Stimulated activated naive B cell treated with anti-CD40 and anti-IgM and Interleukin-4, amounts not matched to agents 10 μg/mL and 1 μg/mL and 100 μg/mL, for 72 hours (primary cell): ENCODE data around the gene NCS1.

Experiments used
- ATAC-seq, 2 donors: fragments of 150-1000 bp; cut with Tn5 transposase; replicated peaks; 2 replicates each; pipeline ENCODE4 v1.10.0; 2021; ENCODE audit warnings: moderate library complexity in 1 of 2
- DNase-seq: peaks from one replicate; pipeline ENCODE4 v3.0.0; 2021
- H3K27ac Mint-ChIP-seq: one replicate; pipeline ENCODE4 v1.8.0; 2022; ENCODE audit warnings: mild to moderate bottlenecking, mixed read lengths
- H3K27me3 Mint-ChIP-seq, 2 donors: one replicate each; pipeline ENCODE4 v1.8.0; 2022; ENCODE audit warnings: mixed read lengths in 2 of 2
- H3K36me3 Mint-ChIP-seq, 2 donors: one replicate each; pipeline ENCODE4 v1.8.0; 2022; ENCODE audit warnings: mixed read lengths in 2 of 2, mild to moderate bottlenecking in 1 of 2
- H3K4me1 Mint-ChIP-seq, 2 donors: one replicate each; pipeline ENCODE4 v1.8.0; 2022; ENCODE audit warnings: mixed read lengths in 2 of 2, mild to moderate bottlenecking in 1 of 2
- H3K4me3 Mint-ChIP-seq, 2 donors: one replicate each; pipeline ENCODE4 v1.8.0; 2022; ENCODE audit warnings: mild to moderate bottlenecking in 2 of 2, mixed read lengths in 2 of 2, moderate library complexity in 1 of 2
- H3K9me3 Mint-ChIP-seq, 2 donors: one replicate each; pipeline ENCODE4 v1.8.0; 2022; ENCODE audit warnings: mixed read lengths in 2 of 2, mild to moderate bottlenecking in 1 of 2

The NCS1 gene

GRCh38 chr9:130176760-130177159, 4.6 kb downstream of the NCS1 start:
- no peak overlapping the region for H3K27ac Mint-ChIP-seq
- no peaks in the 10 kb centered on the region for H3K9me3 Mint-ChIP-seq
- H3K4me3 Mint-ChIP-seq: no peak overlapping the region
- H3K27me3 Mint-ChIP-seq: peaks cover 22 to 48% of the 10 kb centered on the region in 2 donors
- H3K36me3 Mint-ChIP-seq: peaks cover 0 to 7% of the 10 kb centered on the region in 2 donors
- DNase-seq: no peak
- H3K4me1 Mint-ChIP-seq: peaks cover 2 to 19% of the 10 kb centered on the region in 2 donors
- no peak for ATAC-seq

DNA sequence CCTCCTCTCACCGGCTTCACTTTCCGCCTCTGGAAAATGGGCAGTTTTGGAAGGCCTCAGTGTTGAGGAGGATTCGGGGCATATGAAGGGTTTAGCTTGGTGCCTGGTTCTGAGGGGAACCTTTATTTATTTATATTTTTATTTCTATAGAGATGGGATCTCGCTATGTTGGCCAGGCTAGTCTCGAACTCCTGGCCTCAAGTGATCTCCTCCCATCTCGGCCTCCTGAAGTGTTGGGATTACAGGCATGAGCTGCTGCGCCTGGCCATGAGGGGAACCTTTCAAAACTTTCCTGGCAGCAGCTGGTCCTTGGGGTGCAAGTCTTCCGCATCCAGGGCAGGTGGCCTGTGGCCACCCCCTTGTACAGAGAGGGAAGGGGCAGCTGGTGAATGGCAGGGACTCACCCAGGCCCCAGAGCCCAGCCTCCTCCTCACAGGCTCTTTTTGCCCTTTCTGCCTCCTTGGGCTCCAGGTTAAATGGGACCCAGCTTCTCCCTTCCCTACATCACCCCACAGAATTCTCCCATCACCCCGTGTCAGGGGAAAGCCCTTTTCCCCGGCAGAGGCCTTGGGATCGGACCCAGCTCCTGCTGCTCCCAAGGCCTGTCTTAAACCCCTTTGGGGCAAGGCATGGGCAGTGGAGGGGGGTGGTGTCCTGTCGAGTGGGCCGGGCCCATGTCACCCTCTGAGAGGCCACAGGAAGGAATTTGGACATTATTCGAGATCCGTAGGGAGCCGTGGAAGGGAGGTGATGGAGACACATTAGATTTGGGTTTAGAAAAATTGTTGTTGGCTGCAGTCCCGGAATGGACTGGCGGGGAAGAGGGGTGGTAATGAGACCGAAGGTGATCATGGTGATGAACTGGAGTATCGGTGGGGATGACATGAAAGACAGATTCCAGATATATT, 5.9 kb downstream of the NCS1 start:
- H3K27ac Mint-ChIP-seq: no peak overlapping the region
- no peak for ATAC-seq
- peaks cover 22 to 48% of the 10 kb centered on the region in 2 donors for H3K27me3 Mint-ChIP-seq
- peaks cover 0 to 7% of the 10 kb centered on the region in 2 donors for H3K36me3 Mint-ChIP-seq
- peaks cover 2 to 18% of the 10 kb centered on the region in 2 donors for H3K4me1 Mint-ChIP-seq
- no peak overlapping the region for H3K4me3 Mint-ChIP-seq
- no peaks in the 10 kb centered on the region for H3K9me3 Mint-ChIP-seq
- DNase-seq: no peak

DNA sequence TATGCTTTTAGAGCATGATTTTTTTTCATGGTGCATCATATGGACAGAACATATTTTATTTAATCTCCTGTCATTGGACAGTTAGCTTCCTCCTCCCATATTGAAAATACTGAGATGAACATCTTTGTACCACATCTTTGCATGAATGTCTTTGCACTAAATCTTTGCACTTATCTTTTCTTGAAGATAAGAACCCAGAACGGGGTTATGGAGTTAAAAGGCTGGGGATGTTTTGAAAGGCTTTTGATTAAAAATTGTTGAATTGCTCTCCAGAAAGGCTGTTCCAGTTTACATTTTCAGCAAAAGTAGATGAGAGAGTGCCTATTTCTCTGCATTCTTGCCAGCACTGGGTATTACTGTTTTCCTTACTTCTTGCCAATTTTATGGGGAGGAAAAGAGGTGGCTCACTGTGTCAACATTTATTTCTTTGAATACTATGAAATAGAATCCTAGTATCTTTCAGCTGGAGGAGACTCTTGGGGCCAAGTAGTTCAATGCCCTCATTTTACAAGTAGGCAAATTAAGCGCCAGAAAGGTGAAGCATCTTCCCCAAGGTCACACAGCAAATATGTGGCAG, 7.2 kb downstream of the NCS1 start:
- Mint-ChIP-seq H3K36me3 (peaks cover 0 to 6% of the 10 kb centered on the region in 2 donors), H3K9me3 (no peaks in the 10 kb centered on the region), H3K27ac (no peak overlapping the region), H3K4me3 (no peak overlapping the region), H3K27me3 (peaks cover 14 to 39% of the 10 kb centered on the region in 2 donors), H3K4me1 (peaks cover 0 to 7% of the 10 kb centered on the region in 2 donors)
- no peak for ATAC-seq
- DNase-seq: no peak

DNA sequence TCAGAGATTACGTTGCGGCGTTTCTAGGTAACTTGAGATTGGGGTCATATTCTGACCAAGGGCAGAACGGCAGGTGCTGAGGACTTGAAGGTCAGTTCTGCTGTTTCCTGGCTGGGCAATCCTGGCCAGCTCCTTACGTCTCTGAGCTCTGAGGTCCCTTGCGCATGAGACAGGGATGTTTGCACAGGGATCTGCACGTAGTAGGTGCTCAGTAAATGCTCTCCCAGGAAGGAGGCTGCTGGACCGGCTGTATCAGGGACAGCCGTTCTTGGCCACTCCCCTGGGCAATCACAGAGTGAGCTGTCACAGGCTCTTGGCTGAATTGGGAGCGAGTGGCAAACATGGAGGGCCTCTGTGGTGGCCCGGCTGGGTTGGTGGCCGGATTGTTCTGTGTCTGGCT, 8.3 kb downstream of the NCS1 start:
- peaks cover 0 to 5% of the 10 kb centered on the region in 2 donors for H3K4me1 Mint-ChIP-seq
- H3K9me3 Mint-ChIP-seq: no peaks in the 10 kb centered on the region
- H3K4me3 Mint-ChIP-seq: no peak overlapping the region
- H3K27ac Mint-ChIP-seq: no peak overlapping the region
- no peak for DNase-seq
- peaks cover 0 to 6% of the 10 kb centered on the region in 2 donors for H3K36me3 Mint-ChIP-seq
- H3K27me3 Mint-ChIP-seq: peaks cover 10 to 28% of the 10 kb centered on the region in 2 donors
- no peak for ATAC-seq

DNA sequence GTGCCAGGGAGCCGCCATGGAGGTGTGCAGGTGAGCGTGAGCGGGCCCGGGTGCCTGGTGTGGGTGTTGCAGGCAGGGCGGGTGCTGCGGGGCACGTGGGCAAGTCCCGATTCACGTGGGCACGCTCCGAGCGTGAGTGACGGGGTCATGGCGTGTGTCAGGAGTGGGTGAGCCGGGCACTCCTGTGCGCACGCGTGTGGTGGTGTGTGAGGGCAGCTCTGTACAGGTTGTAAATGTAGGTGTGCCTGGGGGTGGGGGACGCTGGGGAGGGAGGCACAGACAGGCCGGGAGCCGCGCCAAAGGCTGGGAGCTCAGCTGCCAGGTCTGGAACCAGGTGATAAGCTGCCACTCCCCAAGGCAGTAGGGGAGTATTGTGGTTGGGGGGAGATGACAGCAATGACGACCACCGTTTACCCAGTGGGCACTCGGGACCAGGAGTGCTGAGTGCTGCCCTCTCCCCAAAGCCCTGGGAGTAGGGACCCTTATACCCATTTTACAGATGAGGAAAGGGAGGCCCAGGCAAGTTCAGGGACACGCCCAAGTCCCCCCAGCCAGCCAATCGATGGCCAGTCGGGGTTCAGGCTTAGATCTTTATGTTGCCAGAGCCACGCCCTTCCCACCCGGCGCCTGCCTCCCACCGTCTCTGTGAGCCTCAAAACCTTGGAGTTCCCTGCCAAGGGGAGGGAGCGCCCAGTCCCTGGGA, 9.6 kb downstream of the NCS1 start:
- H3K27ac Mint-ChIP-seq: no peak overlapping the region
- H3K36me3 Mint-ChIP-seq: peaks cover 0 to 6% of the 10 kb centered on the region in 2 donors
- no peak overlapping the region for H3K4me3 Mint-ChIP-seq
- no peak for DNase-seq
- H3K4me1 Mint-ChIP-seq: peaks cover 0 to 5% of the 10 kb centered on the region in 2 donors
- peaks cover 10 to 32% of the 10 kb centered on the region in 2 donors for H3K27me3 Mint-ChIP-seq
- ATAC-seq: no peak
- H3K9me3 Mint-ChIP-seq: no peaks in the 10 kb centered on the region

DNA sequence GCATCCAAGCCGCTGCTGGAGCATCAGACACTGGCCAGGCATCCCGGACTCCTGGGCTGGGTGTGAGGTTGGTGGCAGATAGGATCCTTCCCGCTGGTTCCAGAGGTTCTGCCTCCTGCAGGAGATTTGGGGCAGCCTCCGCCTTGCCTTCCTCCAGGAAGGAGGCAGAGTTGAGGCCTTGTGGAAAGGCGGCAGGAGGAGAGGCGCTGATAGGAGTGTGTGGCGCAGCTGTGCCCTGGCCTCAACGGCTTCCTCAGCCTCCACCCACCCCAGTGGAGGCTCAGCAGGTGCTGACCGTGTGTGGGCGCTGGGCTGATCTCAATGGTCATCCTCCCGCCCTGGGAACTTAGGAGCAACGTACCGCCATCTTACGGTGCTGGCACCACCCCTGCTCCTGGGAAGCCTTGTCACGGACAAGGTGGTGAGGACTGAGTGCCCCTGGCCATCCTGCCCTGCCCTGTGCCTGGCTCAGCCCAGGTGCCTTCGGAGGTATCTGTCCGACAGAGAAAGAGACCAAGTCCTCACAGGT, 10.2 kb downstream of the NCS1 start:
- H3K9me3 Mint-ChIP-seq: no peaks in the 10 kb centered on the region
- peaks cover 9 to 27% of the 10 kb centered on the region in 2 donors for H3K27me3 Mint-ChIP-seq
- no peak overlapping the region for H3K4me3 Mint-ChIP-seq
- H3K4me1 Mint-ChIP-seq: peaks cover 0 to 5% of the 10 kb centered on the region in 2 donors
- H3K27ac Mint-ChIP-seq: no peak overlapping the region
- peaks cover 0 to 1% of the 10 kb centered on the region in 2 donors for H3K36me3 Mint-ChIP-seq
- DNase-seq (no peak), ATAC-seq (no peak)

GRCh38 chr9:130183133-130183762, 11.0 kb downstream of the NCS1 start:
- Mint-ChIP-seq H3K36me3 (peaks cover 0 to 1% of the 10 kb centered on the region in 2 donors), H3K4me3 (no peak overlapping the region), H3K27ac (no peak overlapping the region), H3K9me3 (no peaks in the 10 kb centered on the region), H3K4me1 (peaks cover 0 to 5% of the 10 kb centered on the region in 2 donors), H3K27me3 (peaks cover 6 to 29% of the 10 kb centered on the region in 2 donors)
- DNase-seq (no peak), ATAC-seq (no peak)

DNA sequence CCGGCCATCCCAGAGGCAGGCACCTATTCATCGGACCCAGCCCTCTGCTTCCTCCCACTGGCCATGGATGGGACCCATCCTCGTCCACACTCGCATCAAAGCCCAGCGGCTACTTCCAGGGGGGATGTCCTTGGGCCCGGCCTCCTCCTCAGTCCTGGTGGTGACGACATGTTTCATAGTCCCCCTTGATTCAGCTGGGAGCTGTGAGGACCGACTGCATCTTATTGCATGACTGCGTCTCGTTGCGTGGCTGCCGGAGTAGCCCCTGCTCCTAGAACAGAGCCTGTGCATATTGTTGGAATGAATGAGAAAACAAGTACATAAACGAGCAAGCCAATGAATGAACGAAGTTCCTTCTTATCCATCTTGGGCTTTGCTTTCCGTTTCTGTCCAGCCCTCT, 12.8 kb downstream of the NCS1 start:
- H3K27ac Mint-ChIP-seq: no peak overlapping the region

GRCh38 chr9:130185490-130186031, 13.4 kb downstream of the NCS1 start:
- Mint-ChIP-seq H3K9me3 (no peaks in the 10 kb centered on the region), H3K4me3 (no peak overlapping the region), H3K27ac (no peak overlapping the region), H3K36me3 (peaks cover 0 to 1% of the 10 kb centered on the region in 2 donors), H3K27me3 (peaks cover under 1 to 29% of the 10 kb centered on the region in 2 donors), H3K4me1 (peaks cover 0 to 5% of the 10 kb centered on the region in 2 donors)
- DNase-seq (no peak), ATAC-seq (no peak)

More for the DNA sequence above, 12.8 kb downstream of the NCS1 start:
- no peak for ATAC-seq
- DNase-seq: no peak
- Mint-ChIP-seq H3K36me3 (peaks cover 0 to 1% of the 10 kb centered on the region in 2 donors), H3K4me1 (peaks cover 0 to 5% of the 10 kb centered on the region in 2 donors), H3K4me3 (no peak overlapping the region), H3K9me3 (no peaks in the 10 kb centered on the region), H3K27me3 (peaks cover 6 to 29% of the 10 kb centered on the region in 2 donors)

DNA sequence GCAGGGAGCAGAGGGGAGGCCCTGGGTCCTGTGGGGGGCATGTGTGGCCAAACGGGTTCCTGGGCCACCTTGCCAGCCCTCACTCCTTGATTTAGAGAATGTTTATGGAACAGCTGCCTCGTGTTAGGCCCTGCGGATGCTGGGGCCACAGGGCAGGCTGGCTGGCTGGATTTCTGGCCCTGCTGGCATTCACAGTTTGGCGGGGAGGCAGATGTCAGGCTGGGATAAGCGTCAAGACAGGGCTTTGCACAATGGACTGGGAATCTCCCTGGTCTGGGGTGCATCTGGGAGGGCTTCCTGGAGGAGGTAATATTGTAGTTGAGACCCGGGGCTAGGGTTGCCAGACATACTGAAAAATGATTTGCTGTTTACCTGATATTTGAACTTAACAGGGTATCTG, 13.8 kb downstream of the NCS1 start:
- H3K36me3 Mint-ChIP-seq: peaks cover 0 to 1% of the 10 kb centered on the region in 2 donors
- H3K4me1 Mint-ChIP-seq: peaks cover 1 to 5% of the 10 kb centered on the region in 2 donors
- H3K9me3 Mint-ChIP-seq: no peaks in the 10 kb centered on the region
- ATAC-seq (no peak), DNase-seq (no peak)
- H3K27ac Mint-ChIP-seq: peak overlapping the region; percentile 53
- H3K4me3 Mint-ChIP-seq: no peak overlapping the region
- peaks cover 2 to 28% of the 10 kb centered on the region in 2 donors for H3K27me3 Mint-ChIP-seq

- ATAC-seq (peak in 1 of 2 donors; percentile 38), DNase-seq (no peak)
- H3K27me3 Mint-ChIP-seq: peaks cover 7 to 26% of the 10 kb centered on the region in 2 donors
- H3K4me3 Mint-ChIP-seq: no peak overlapping the region
- H3K4me1 Mint-ChIP-seq: peaks cover 0 to 1% of the 10 kb centered on the region in 2 donors
- H3K9me3 Mint-ChIP-seq: no peaks in the 10 kb centered on the region
- H3K36me3 Mint-ChIP-seq: no peaks in the 10 kb centered on the region
- H3K27ac Mint-ChIP-seq: no peak overlapping the region
Observed at GRCh38 chr9:130186839-130187522, 14.8 kb downstream of the NCS1 start.

GRCh38 chr9:130187523-130187846, 15.3 kb downstream of the NCS1 start:
- Mint-ChIP-seq H3K4me1 (peaks cover 0 to 1% of the 10 kb centered on the region in 2 donors), H3K9me3 (no peaks in the 10 kb centered on the region), H3K4me3 (no peak overlapping the region), H3K36me3 (no peaks in the 10 kb centered on the region), H3K27me3 (peaks cover 10 to 26% of the 10 kb centered on the region in 2 donors), H3K27ac (no peak overlapping the region)
- DNase-seq (no peak), ATAC-seq (no peak)

GRCh38 chr9:130188860-130189481, 16.8 kb downstream of the NCS1 start:
- no peaks in the 10 kb centered on the region for H3K9me3 Mint-ChIP-seq
- peaks cover 5 to 6% of the 10 kb centered on the region in 2 donors for H3K4me1 Mint-ChIP-seq
- DNase-seq: no peak
- peaks cover 21 to 30% of the 10 kb centered on the region in 2 donors for H3K27me3 Mint-ChIP-seq
- H3K36me3 Mint-ChIP-seq: no peaks in the 10 kb centered on the region
- no peak overlapping the region for H3K4me3 Mint-ChIP-seq
- H3K27ac Mint-ChIP-seq: no peak overlapping the region
- no peak for ATAC-seq
